OCI-LY7 (cell line): ENCODE measurements around the gene REC114.
"Not testable (repeated sequence)": the region's sequence is repeated elsewhere in the genome, so short reads cannot be mapped to it uniquely, and the experiment has no call there.

Experiments
- CTCF ChIP-seq: fragments of 200-600 bp; sonication (generic); conservative IDR thresholded peaks from 2 replicates; pipeline ENCODE4 v1.5.1; 2014; ENCODE audit warnings: mild to moderate bottlenecking, antibody characterized with exemption, low read length, moderate library complexity, mixed read lengths
- EZH2phosphoT487 ChIP-seq: fragments of 200-600 bp; sonication (generic); IDR thresholded peaks from 2 replicates; pipeline ENCODE4 v1.6.1; 2018; ENCODE audit warnings: low read depth, borderline replicate concordance, mild to moderate bottlenecking, mixed run types, antibody characterized with exemption, low read length, moderate library complexity, mixed read lengths

DNA sequence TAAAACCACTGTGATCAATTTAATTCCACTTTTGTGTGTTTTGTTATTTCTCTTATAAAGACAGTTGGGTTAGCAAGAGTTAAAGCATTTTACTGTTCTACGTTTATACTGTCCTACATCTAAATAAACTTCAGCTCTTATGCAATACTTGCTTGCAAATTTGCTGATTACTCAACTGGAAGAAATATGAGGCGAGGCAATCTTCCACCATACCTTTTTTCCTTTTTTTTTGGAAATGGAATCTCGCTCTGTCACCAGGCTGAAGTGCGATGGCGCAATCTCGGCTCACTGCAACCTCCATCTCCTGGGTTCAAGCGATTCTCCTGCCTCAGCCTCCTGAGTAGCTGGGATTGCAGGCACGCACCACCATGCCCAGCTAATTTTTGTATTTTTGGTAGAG is 42.9 kb downstream of the REC114 start:
- TF ChIP-seq CTCF, EZH2phosphoT487: not testable (repeated sequence)
